GM08714 (cell line): ENCODE measurements around the gene RMI2.

Experiments
- H3K4me3 ChIP-seq: fragments of 200-500 bp; sonication (Bioruptor generic); 2 replicates; pipeline ENCODE4 v1.5.1; 2014; ENCODE audit warnings: mild to moderate bottlenecking, low read length, inconsistent platforms
- ZNF274 ChIP-seq: IDR thresholded peaks from 2 replicates; pipeline ENCODE4 v1.6.1; 2012; ENCODE audit warnings: mild to moderate bottlenecking, low read depth, low read length

RMI2 gene

GRCh38 chr16:11306381-11306780 is 38.9 kb upstream of the RMI2 start:
- TF ChIP-seq ZNF274, result no peak

GRCh38 chr16:11306997-11307638 is 38.1 kb upstream of the RMI2 start:
- H3K4me3 ChIP-seq, result no peak overlapping the region
- TF ChIP-seq ZNF274, result no peak

More at GRCh38 chr16:11306381-11306780, 38.9 kb upstream of the RMI2 start:
- H3K4me3 ChIP-seq, result no peak overlapping the region

- H3K4me3 ChIP-seq, result no peak overlapping the region
- TF ChIP-seq ZNF274, result no peak
These were observed 37.4 kb upstream of the RMI2 start for GRCh38 chr16:11307639-11308492.

GRCh38 chr16:11308493-11309283 is 36.6 kb upstream of the RMI2 start:
- H3K4me3 ChIP-seq, result no peak overlapping the region
- no peak for TF ChIP-seq ZNF274

GRCh38 chr16:11309895-11310633 is 35.2 kb upstream of the RMI2 start:
- H3K4me3 ChIP-seq, result no peak overlapping the region; the same call in 1 of the 2 replicates

GRCh38 chr16:11310634-11310977 is 34.7 kb upstream of the RMI2 start:
- H3K4me3 ChIP-seq, result peak overlapping the region; percentile 12; the same call in 1 of the 2 replicates

More at GRCh38 chr16:11309895-11310633, 35.2 kb upstream of the RMI2 start:
- TF ChIP-seq ZNF274, result no peak

GRCh38 chr16:11310997-11311561 is 34.2 kb upstream of the RMI2 start:
- TF ChIP-seq ZNF274, result no peak
- H3K4me3 ChIP-seq, result peak overlapping the region; percentile 12; the same call in 1 of the 2 replicates

More at GRCh38 chr16:11310634-11310977, 34.7 kb upstream of the RMI2 start:
- TF ChIP-seq ZNF274, result no peak

- no peak overlapping the region for H3K4me3 ChIP-seq
- no peak for TF ChIP-seq ZNF274
These were observed 32.4 kb upstream of the RMI2 start for GRCh38 chr16:11312718-11313492.

GRCh38 chr16:11313493-11314308 is 31.6 kb upstream of the RMI2 start:
- no peak for TF ChIP-seq ZNF274
- H3K4me3 ChIP-seq, result no peak overlapping the region

GRCh38 chr16:11314309-11314894 is 30.9 kb upstream of the RMI2 start:
- no peak for TF ChIP-seq ZNF274
- no peak overlapping the region for H3K4me3 ChIP-seq

- H3K4me3 ChIP-seq, result no peak overlapping the region
- no peak for TF ChIP-seq ZNF274
These were observed 29.7 kb upstream of the RMI2 start for GRCh38 chr16:11315510-11315909.

- H3K4me3 ChIP-seq, result no peak overlapping the region
- TF ChIP-seq ZNF274, result no peak
These were observed 28.8 kb upstream of the RMI2 start for GRCh38 chr16:11316331-11317015.
